OCI-LY7 (cell line): ENCODE measurements around the gene ZBTB20. TPM values are rescaled to one million over a fixed set of nuclear protein-coding genes. Genes with fewer than 3 reads are reported as not detected.

ENCODE experiments used
- microRNA-seq: library from miRNA; unstranded; fragments of <30 nt; microRNA quantifications from one replicate; pipeline ENCODE4 v1.2.0, GENCODE V29; 2022; ENCODE audit warnings: borderline replicate concordance
- small RNA-seq: library from RNA; depleted of rRNA; stranded (forward); fragments of <200 nt; gene quantifications from one replicate; pipeline ENCODE3, GENCODE V24; 2014
- total RNA-seq, 2 experiments: library from RNA; depleted of rRNA in 1 of 2; stranded (reverse); fragments of >200 nt in 1 of 2; shearing (Covaris generic) in 1 of 2; gene quantifications; 2 replicates each; pipeline ENCODE4 v1.2.3, GENCODE V29; 2014 to 2022

The ZBTB20 gene
- total RNA-seq, 2 experiments from 2014 or later, result 5.5 to 11.8 TPM

Small RNA genes within 50 kb of the gene (microRNA-seq; reads per million reads assigned to microRNA genes)
- not detected for gene MIR4796

Small RNA genes within 50 kb of the gene (small RNA-seq; reads per million reads assigned to genes)
- gene MIR4796, result not detected
